ENCODE measurements around the gene SCYGR6. TPM values are rescaled to one million over a fixed set of nuclear protein-coding genes. Genes with fewer than 3 reads are reported as not detected.

The SCYGR6 gene
- total and polyA plus RNA-seq, 3 donors from 2014 or later = not detected

DNA sequence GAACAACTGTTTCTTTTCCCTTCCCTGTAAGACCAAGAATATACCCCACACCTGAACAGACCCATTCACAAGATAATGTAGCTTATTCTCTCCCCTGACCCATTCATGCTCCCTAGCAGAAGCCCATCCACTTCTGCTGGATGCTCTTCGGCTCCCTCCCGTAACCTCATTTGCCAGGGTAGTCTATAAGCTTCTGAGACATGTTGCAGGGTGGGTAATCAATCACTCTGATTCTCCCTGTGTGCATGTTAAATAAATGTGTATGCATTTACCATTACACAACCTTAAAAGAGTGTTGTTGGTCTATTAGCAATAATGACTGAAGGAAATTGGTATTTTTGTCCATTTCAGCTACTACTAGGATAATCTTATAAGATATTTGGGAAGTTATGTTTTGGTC, 8.1 kb downstream of the SCYGR6 start:
- TF ChIP-seq POLR2A (IDR thresholded peaks at IDR 0.05) = no peak
- TF ChIP-seq, protein P1, sequence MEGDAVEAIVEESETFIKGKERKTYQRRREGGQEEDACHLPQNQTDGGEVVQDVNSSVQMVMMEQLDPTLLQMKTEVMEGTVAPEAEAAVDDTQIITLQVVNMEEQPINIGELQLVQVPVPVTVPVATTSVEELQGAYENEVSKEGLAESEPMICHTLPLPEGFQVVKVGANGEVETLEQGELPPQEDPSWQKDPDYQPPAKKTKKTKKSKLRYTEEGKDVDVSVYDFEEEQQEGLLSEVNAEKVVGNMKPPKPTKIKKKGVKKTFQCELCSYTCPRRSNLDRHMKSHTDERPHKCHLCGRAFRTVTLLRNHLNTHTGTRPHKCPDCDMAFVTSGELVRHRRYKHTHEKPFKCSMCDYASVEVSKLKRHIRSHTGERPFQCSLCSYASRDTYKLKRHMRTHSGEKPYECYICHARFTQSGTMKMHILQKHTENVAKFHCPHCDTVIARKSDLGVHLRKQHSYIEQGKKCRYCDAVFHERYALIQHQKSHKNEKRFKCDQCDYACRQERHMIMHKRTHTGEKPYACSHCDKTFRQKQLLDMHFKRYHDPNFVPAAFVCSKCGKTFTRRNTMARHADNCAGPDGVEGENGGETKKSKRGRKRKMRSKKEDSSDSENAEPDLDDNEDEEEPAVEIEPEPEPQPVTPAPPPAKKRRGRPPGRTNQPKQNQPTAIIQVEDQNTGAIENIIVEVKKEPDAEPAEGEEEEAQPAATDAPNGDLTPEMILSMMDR (IDR thresholded peaks at IDR 0.05) = no peak
- H3K9me3 ChIP-seq = no peaks in the 10 kb centered on the region
- 72 to 87% methylated on average over 2 of the region's 2 CpGs for WGBS, 2 donors
- no peak overlapping the region for H3K4me3 ChIP-seq
- intact Hi-C loops (cut with DNase I; ENCODE audit: low total_unique reads) = no loop called here
- no peak for DNase-seq
- no peaks in the 10 kb centered on the region for H3K36me3 ChIP-seq (ENCODE audit: low read depth, missing control alignments)
- no peaks in the 10 kb centered on the region for H3K27me3 ChIP-seq
- H3K27ac ChIP-seq = no peak overlapping the region
- H3K4me1 ChIP-seq = peaks cover 3% of the 10 kb centered on the region

DNA sequence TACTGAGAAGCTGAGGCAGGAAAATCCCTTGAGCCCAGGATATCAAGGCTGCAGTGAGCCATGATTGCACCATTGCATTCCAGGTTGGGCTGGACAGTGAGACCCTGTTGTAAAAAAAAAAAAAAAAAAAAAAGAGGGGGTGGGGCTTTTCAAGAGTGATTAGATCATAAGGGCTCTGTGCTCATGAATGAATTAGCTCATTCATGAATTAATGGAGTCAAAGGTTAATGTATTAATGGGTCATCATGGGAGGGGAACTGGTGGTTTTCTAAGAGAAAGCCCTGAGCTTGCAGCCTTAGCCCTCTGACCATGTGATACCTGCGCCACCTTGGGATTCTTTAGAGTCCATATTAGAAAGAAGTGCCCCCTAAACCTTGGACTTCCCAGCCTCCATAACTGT, 11.3 kb downstream of the SCYGR6 start:
- intact Hi-C loops (cut with DNase I; ENCODE audit: low total_unique reads) = no loop called here
- WGBS, 2 donors = 81 to 93% methylated on average over 1 of the region's 1 CpG
- DNase-seq = no peak
- TF ChIP-seq, protein P1 (IDR thresholded peaks at IDR 0.05) = no peak
- TF ChIP-seq POLR2A (IDR thresholded peaks at IDR 0.05) = no peak
- Histone ChIP-seq H3K27me3 (no peaks in the 10 kb centered on the region), H3K36me3 (ENCODE audit: low read depth, missing control alignments) (no peaks in the 10 kb centered on the region), H3K4me1 (peaks cover 3% of the 10 kb centered on the region), H3K27ac (no peak overlapping the region), H3K9me3 (no peaks in the 10 kb centered on the region), H3K4me3 (no peak overlapping the region)

DNA sequence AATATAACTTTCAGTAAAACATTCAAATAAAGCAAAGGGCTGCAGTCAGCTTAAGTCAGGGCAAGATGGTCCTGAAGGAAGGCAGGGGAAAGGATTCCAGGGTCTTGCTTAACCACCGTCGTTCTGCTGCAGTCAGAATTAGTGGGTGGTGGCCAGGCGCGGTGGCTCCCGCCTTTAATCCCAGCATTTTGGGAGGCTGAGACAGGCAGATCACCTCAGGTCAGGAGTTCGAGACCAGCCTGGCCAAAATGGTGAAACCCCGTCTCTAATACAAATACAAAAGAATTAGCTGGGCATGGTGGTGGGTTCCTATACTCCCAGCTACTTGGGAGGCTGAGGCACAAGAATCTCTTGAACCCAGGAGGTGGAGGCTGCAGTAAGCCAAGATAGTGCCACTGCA, 13.6 kb downstream of the SCYGR6 start:
- Histone ChIP-seq H3K27ac (no peak overlapping the region), H3K9me3 (no peaks in the 10 kb centered on the region), H3K4me1 (no peaks in the 10 kb centered on the region), H3K4me3 (no peak overlapping the region), H3K27me3 (no peaks in the 10 kb centered on the region), H3K36me3 (ENCODE audit: low read depth, missing control alignments) (no peaks in the 10 kb centered on the region)
- WGBS, 2 donors = 86 to 89% methylated on average over 7 of the region's 7 CpGs
- DNase-seq = no peak
- intact Hi-C loops (cut with DNase I; ENCODE audit: low total_unique reads) = no loop called here
- TF ChIP-seq, protein P1 (IDR thresholded peaks at IDR 0.05) = no peak
- TF ChIP-seq POLR2A (IDR thresholded peaks at IDR 0.05) = no peak

DNA sequence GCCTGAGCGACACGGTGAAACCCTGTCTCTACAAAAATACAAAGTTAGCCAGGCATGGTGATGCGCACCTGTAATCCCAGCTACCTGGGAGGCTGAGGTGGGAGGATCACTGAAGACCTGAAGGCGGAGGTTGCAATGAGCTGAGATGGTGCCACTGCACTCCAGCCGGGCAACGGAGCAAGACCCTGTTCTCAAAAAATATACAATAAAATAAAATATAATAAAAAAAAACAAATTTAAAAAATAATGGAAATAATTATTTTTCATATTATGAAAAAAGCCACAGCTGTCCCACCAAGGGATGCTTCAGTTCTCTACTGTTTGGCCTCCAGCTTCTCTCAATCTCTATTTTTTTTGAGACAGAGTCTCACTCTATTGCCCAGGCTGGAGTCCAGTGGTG, 17.2 kb downstream of the SCYGR6 start:
- Histone ChIP-seq H3K9me3 (no peaks in the 10 kb centered on the region), H3K4me1 (no peaks in the 10 kb centered on the region), H3K27ac (no peak overlapping the region), H3K36me3 (ENCODE audit: low read depth, missing control alignments) (no peaks in the 10 kb centered on the region), H3K27me3 (no peaks in the 10 kb centered on the region), H3K4me3 (no peak overlapping the region)
- DNase-seq = no peak
- intact Hi-C loops (cut with DNase I; ENCODE audit: low total_unique reads) = no loop called here
- TF ChIP-seq, protein P1 (IDR thresholded peaks at IDR 0.05) = no peak
- no peak for TF ChIP-seq POLR2A (IDR thresholded peaks at IDR 0.05)
- WGBS, 2 donors = 81 to 88% methylated on average over 6 of the region's 6 CpGs

DNA sequence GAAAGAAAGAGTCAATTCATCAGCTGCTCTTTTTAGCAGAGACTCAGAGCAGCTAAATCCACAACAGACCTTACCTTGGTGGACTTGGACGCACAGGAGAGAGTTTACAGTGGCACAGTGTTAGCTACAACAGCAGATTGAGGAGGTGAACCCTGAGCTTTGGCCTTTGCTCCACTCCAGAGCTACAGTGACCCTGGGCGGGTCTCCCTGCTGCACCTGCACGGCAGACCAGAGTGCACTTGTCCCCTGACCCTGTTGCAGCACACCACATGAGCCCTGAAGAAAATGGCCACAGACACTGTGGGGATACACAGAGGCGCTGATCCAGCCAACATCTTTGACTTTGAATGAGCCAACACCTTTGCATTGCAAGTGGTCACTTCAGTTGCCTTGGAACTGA, 17.7 kb downstream of the SCYGR6 start:
- intact Hi-C loops (cut with DNase I; ENCODE audit: low total_unique reads) = no loop called here
- DNase-seq = no peak

More for the DNA sequence above, 17.7 kb downstream of the SCYGR6 start:
- no peaks in the 10 kb centered on the region for H3K4me1 ChIP-seq
- no peaks in the 10 kb centered on the region for H3K9me3 ChIP-seq
- no peak overlapping the region for H3K27ac ChIP-seq
- TF ChIP-seq, protein P1 (IDR thresholded peaks at IDR 0.05) = no peak
- TF ChIP-seq POLR2A (IDR thresholded peaks at IDR 0.05) = no peak
- H3K36me3 ChIP-seq (ENCODE audit: low read depth, missing control alignments) = no peaks in the 10 kb centered on the region
- WGBS, 2 donors = 78 to 94% methylated on average over 3 to 4 of the region's 4 CpGs
- no peaks in the 10 kb centered on the region for H3K27me3 ChIP-seq
- H3K4me3 ChIP-seq = no peak overlapping the region
